K562 (cell line): ENCODE measurements around the gene AMDHD2.

Source experiments
- CTCF ChIP-seq, 3 experiments: IDR thresholded peaks in 2 of 3; conservative IDR thresholded peaks in 1 of 3; 2 replicates each; pipeline ENCODE4 v1.5.1; 2011 to 2012; ENCODE audit warnings: low read length in 3 of 3, mild to moderate bottlenecking in 3 of 3, control low read depth in 2 of 3, improper control_type of control experiment in 1 of 3, inconsistent platforms in 1 of 3, low read depth in 1 of 3, mixed read lengths in 1 of 3, moderate library complexity in 1 of 3; ENCODE audit not compliant: insufficient read depth in 2 of 3
- MEIS2 ChIP-seq: fragments of 450-650 bp; IDR thresholded peaks from 2 replicates; pipeline ENCODE4 v1.6.1; 2014; ENCODE audit warnings: mild to moderate bottlenecking; ENCODE audit not compliant: partially characterized antibody
- NCOA2 ChIP-seq, 2 experiments: fragments of 450-650 bp; IDR thresholded peaks; 2 replicates each; pipeline ENCODE4 v1.6.1; 2018; ENCODE audit warnings: mild to moderate bottlenecking in 2 of 2, moderate library complexity in 1 of 2; ENCODE audit not compliant: partially characterized antibody in 2 of 2
- POLR2AphosphoS5 ChIP-seq: IDR thresholded peaks from 2 replicates; pipeline ENCODE4 v1.6.1; 2011; ENCODE audit warnings: mild to moderate bottlenecking, low read depth, low read length, moderate library complexity; ENCODE audit not compliant: control insufficient read depth, insufficient read depth
- POLR2B ChIP-seq: fragments of 450-650 bp; IDR thresholded peaks from 2 replicates; pipeline ENCODE4 v1.6.1; 2018; ENCODE audit warnings: low read depth; ENCODE audit not compliant: partially characterized antibody
- RFX1 ChIP-seq: fragments of 450-650 bp; IDR thresholded peaks from 2 replicates; pipeline ENCODE4 v1.6.1; 2016; ENCODE audit warnings: mild to moderate bottlenecking, moderate library complexity
- SREBF2 ChIP-seq: sonication (generic); formaldehyde crosslinking; IDR thresholded peaks from 2 replicates; pipeline ENCODE4 v1.4.0; 2020; ENCODE audit warnings: mild to moderate bottlenecking, missing genetic modification reagents
- TRIM28 ChIP-seq: fragments of 450-650 bp; IDR thresholded peaks from 2 replicates; pipeline ENCODE4 v1.6.1; 2017
- UBTF ChIP-seq, 2 experiments: IDR thresholded peaks; 2 replicates each; pipeline ENCODE4 v1.6.1; 2012; ENCODE audit warnings: improper control_type of control experiment in 2 of 2, low read depth in 2 of 2, low read length in 2 of 2, borderline replicate concordance in 1 of 2
- USF1 ChIP-seq: sonication (generic); formaldehyde crosslinking; IDR thresholded peaks from 2 replicates; pipeline ENCODE4 v1.9.0; 2022; ENCODE audit warnings: mild to moderate bottlenecking, missing genetic modification reagents
- USF2 ChIP-seq: sonication (generic); formaldehyde crosslinking; IDR thresholded peaks from 2 replicates; pipeline ENCODE4 v1.5.0; 2020; ENCODE audit warnings: missing genetic modification reagents
- ZNF318 ChIP-seq, 2 experiments: fragments of 450-650 bp; IDR thresholded peaks; 2 replicates each; pipeline ENCODE4 v1.6.1; 2016; ENCODE audit warnings: mild to moderate bottlenecking in 2 of 2, borderline replicate concordance in 1 of 2, low read depth in 1 of 2, moderate library complexity in 1 of 2
- ZSCAN29 ChIP-seq: fragments of 450-650 bp; IDR thresholded peaks from 2 replicates; pipeline ENCODE4 v1.6.1; 2017

- TF ChIP-seq ZSCAN29, result no peak
- TF ChIP-seq CTCF (IDR thresholded peaks at IDR 0.05 in 2 of 3, conservative IDR thresholded peaks at IDR 0.05 in 1 of 3; ENCODE audit: insufficient read depth in 2 of 3, low read depth in 1 of 3, low read length in 3 of 3), result no peak
- no peak for TF ChIP-seq POLR2B
- no peak for TF ChIP-seq USF1 (CRISPR knock-in tag)
- no peak for TF ChIP-seq SREBF2 (CRISPR knock-in tag)
- no peak for TF ChIP-seq ZNF318 (IDR thresholded peaks at IDR 0.05; ENCODE audit: borderline replicate concordance in 1 of 2, low read depth in 1 of 2)
- no peak for TF ChIP-seq USF2
- TF ChIP-seq TRIM28, result no peak
- TF ChIP-seq MEIS2, result no peak
- TF ChIP-seq POLR2AphosphoS5, result no peak
- no peak for TF ChIP-seq UBTF (IDR thresholded peaks at IDR 0.05; ENCODE audit: borderline replicate concordance in 1 of 2, low read depth in 2 of 2, low read length in 2 of 2)
- TF ChIP-seq NCOA2 (IDR thresholded peaks at IDR 0.05; ENCODE audit: partially characterized antibody in 2 of 2), result no peak
- no peak for TF ChIP-seq RFX1
Observed at GRCh38 chr16:2495041-2495440, 25.1 kb upstream of the AMDHD2 start.
